GM18858 (cell line): ENCODE data around the gene IL16.

ENCODE experiments used
- ATAC-seq: cut with Tn5 transposase; IDR thresholded peaks from one replicate; pipeline ENCODE4 v1.9.1; 2021; ENCODE audit not compliant: unreplicated experiment

The IL16 gene

GRCh38 chr15:81273200-81273599 is 76.5 kb downstream of the IL16 start:
- ATAC-seq, result no peak

GRCh38 chr15:81273855-81274254 is 77.2 kb downstream of the IL16 start:
- no peak for ATAC-seq

DNA sequence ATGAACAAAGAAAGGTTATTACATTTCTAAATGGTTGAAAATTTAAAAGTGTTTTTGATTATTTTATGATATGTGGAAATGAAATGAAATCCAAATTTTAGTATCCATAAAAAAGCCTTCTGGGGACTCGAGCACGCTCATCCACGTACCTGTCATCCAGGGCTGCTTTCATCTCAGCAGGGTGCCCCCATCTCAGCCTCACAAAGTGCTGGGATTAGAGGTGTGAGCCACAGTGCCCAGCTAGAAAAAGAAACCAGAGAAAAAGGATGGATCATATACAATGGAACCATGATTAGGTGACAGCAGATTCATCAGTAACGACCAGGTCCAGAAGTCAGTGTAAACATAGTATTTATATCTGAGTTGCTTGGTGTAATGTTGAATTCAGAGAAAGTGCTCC is 77.6 kb downstream of the IL16 start:
- no peak for ATAC-seq

DNA sequence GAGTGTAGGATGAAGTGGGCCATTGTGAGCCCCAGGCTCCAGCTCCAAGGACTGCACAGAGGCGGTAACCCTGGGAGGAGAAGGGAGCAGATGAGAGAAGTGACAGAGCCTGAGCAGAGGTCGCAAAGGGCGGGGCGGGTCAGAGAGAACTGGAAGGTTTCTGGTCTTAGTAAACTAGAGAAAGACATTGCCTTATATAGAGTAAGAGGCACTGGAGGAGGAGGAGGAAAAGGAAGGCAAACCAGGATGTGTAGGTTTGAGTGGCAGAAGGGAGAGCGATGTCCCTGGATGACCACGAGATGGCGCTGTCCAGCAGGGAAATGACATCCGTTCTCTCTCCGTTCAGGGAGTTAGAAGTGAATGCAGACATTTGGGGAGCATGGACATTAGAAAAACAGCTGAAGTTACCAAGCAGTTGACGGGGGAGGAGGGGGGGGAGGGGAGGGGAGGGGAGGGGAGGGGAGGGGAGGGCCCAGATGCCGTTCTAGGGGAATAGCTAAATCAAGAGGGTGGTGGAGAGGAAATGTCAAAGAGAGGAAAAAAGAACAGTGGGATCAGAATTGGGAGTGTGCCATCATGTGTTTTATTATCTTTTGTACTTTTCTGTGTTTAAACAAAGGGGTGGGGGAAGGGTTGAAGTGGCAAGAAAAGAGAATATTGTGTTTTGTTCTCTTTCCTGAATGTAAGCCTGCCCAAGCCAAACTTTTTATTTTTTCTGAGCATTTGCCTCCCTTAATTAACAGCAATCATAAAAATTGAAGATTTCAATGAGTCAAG is 78.4 kb downstream of the IL16 start:
- ATAC-seq, result peak; percentile 87

DNA sequence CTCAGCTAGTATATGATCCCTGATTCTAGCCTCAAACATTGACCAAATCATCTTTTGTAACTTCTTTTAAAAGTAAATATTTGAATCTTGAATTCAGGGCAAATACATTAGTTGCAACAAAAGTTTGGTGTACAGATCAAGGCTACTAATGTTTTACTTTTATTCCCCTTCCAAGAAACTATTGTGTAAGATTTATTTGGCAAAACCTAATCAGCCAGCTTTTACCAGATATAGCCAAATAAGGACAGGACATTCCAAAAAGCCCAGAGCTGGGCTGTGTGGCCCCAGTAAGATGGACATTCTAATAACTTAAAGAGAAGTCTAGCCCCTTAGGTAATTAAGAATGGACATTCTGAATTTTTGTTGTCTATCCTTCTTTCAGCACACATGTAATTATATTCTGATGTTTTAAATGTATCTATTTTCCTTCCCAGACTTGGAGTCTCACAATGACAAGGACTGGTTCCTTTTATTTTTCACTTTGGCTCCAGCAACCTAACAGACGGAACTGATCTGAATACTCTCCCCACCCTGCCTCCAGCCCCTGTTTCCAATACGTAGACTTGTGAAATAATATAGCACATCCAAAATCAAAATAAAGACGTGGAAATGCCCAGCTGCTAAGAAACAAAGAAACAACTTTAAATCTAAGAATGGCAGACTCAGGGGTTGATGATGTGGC is 79.2 kb downstream of the IL16 start:
- no peak for ATAC-seq

- ATAC-seq, result no peak
Observed at GRCh38 chr15:81276967-81277366, 80.3 kb downstream of the IL16 start.

DNA sequence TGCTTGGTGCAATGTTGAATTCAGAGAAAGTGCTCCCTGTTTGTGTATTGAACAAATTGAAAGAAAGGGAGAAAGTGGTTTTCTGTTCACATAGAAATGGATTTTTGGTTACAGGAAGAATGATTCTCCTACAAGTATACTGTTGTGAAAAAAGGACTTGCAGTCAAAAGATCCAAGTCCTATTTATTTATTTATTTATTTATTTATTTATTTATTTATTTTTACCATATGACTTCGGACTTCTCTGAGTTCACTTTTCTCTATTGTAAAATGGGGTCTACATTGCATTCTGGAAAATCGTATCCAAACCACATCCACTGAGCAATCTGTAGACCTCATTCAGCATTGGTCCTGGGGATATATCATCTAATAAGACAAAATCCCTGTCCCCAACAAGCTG is 81.2 kb downstream of the IL16 start:
- no peak for ATAC-seq

- ATAC-seq, result no peak
Observed at GRCh38 chr15:81278306-81279029, 81.8 kb downstream of the IL16 start.

GRCh38 chr15:81279621-81280485 is 83.2 kb downstream of the IL16 start:
- no peak for ATAC-seq

DNA sequence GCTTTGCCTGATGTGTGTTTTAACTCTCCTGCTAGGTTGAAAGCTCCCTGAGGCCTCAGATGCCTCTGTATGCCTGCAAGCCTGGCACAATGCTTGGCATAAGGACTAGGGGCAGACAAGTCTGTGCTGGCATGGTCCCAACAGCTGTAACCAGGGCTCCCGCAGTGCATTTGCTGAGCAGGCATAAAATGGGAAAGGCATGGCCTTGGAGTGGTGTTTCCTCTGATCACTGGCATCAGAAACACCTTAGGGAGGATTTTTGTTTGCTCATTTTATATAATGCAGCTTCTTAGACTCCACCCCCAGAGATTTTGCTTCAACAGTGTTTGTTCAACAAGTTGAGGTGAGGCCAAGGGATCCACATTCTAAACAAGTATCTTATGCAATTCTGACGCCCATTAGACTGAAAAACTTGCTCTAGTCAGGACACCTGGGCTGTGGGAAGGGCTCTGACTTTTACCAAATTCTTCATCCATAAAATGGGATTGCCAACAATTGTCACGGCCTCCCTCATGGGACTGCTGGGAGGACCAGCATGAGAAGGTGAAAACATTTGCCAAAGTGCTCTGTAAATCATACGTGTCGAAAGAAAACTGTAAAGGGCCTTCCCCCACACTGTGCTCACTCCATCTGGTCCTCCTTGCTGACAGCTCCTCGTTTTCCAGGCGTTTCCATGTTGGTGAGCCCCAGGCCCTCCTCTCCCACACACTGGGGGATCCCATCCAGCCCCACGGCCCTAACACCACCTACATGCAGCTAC is 84.2 kb downstream of the IL16 start:
- no peak for ATAC-seq

DNA sequence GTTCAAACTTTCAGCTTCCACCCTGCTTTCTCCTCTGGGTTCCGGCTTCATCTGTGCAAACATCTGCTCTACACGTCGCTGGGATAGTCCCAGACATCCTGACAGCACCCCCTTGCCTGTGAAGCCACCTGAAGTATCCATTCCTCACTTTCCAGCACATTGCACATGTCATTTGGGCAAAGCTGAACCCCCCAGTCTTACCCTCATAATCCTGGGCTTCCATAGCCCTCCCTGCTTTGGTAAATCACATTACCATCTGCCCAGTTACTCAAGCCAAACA is 84.7 kb downstream of the IL16 start:
- no peak for ATAC-seq

- ATAC-seq, result no peak
Observed at GRCh38 chr15:81281766-81282605, 85.3 kb downstream of the IL16 start.

DNA sequence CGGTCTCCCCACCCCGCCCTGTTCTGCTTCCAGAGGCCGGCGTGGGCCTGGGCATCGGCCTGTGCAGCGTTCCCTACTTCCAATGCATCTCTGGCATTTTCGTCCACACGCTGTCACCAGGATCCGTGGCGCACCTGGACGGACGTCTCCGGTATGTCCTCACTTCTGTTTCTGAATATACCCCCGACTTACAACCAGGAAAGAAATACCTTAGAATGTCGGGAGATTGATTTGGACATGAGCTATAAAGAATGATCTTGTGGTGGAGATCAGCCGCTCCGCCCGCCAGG is 85.9 kb downstream of the IL16 start:
- ATAC-seq, result no peak

DNA sequence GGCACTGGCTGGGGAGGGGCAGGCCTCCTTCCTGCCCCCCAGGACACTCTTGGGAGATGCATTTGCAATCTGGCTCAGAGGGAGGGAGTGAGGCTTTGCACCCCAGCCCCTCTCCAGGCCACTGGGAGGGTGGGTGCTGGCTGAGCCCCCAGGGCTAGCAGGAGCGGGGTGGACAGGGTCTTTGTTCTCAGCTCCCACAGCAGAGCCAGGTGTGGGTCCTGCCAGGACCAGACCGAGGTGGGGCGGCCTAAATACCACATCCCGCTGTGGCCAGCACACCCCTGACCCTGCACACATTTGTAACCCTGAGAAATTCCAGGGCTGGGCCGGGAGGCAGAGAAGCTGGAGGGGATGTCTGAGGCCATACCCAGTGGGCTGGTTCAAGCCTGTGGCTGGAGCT is 86.2 kb downstream of the IL16 start:
- no peak for ATAC-seq

- no peak for ATAC-seq
Observed at GRCh38 chr15:81284256-81285031, 87.8 kb downstream of the IL16 start.

DNA sequence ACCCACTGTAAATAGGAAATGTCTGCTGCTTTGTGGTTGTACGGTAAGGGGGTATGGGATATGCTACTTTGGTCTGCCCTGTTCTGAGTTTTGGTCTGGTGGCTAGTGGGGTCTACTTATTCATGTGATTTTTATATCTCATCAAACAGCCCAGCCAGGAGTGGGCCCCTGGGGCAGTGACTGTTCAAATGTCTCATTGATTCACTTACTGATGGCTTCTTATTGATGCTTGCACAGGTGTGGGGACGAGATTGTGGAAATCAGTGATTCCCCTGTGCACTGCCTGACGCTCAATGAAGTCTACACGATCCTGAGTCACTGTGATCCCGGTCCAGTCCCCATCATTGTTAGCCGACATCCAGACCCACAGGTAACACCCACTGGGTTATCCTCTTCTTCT is 88.8 kb downstream of the IL16 start:
- no peak for ATAC-seq

- no peak for ATAC-seq
Observed at GRCh38 chr15:81286621-81287121, 90.0 kb downstream of the IL16 start.

DNA sequence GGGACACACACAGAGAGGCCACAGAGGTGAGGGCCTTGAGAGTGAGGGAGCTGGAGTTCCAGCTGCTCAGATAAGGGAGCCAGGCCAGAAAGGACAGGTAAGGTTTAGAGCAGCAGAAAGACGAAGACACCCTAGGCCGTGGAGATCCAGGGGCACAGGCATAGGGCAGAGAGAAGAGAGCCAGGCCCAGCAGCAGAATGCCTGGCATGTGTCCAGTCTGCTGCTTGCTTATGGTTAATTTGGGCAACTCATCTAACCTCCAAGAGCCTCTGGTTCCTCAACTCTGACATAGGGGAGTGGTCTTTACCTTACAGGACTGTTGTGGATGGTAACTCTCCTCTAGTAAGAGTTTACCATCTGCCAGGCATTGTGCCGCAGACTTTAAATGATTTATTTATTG is 91.4 kb downstream of the IL16 start:
- ATAC-seq, result no peak

DNA sequence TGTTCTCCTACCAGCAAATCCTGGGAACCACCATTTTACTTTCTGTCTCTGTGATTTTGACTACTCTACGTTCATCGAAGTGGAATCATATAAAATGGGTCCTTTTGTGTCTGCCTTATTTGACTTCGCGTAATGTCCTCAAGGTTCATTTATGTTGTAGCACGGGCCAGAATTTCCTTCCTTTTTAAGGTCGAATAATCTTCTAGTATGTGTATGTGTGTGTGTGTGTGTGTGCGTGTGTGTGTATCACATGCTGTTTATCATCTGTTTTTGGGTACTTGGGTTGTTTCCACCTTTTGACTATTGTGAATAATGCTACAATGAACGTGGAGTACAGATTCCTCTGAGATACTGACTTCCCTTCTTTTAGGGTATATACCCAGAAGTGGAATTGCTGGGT is 91.9 kb downstream of the IL16 start:
- no peak for ATAC-seq
